GM12878 (cell line): Measurements from ENCODE around the gene KPNA3. TPM values are rescaled to one million over a fixed set of nuclear protein-coding genes. Genes with fewer than 3 reads are reported as not detected.

Experiments used
- ATAC-seq: fragments of 200-7000 bp; cut with Tn5 transposase; 3 replicates; pipeline ENCODE4 v1.9.1; 2020; ENCODE audit warnings: mild to moderate bottlenecking, moderate library complexity
- BruUV-seq: library from RNA; stranded (reverse); fragments of 400-500 nt; replicated peaks from 2 replicates; lab custom pipeline; 2021; lab: Mats Ljungman, UMichigan
- CTCF ChIA-PET: fragments of 300-600 bp; sonication (Branson Sonifier 250); formaldehyde crosslinking; extraction: SDS; loops from one replicate; lab custom pipeline; 2021; ENCODE audit warnings: inconsistent platforms; lab: Yijun Ruan, JAX
- POLR2A ChIA-PET: fragments of 350-600 bp; formaldehyde crosslinking; extraction: SDS; loops from one replicate; lab custom pipeline; 2021; ENCODE audit warnings: inconsistent platforms; lab: Charles Lee
- RAD21 ChIA-PET: fragments of 300-600 bp; sonication (Branson Sonifier 250); formaldehyde crosslinking; loops from one replicate; lab custom pipeline; 2023; ENCODE audit warnings: antibody characterized with exemption; ENCODE audit not compliant: unreplicated experiment; lab: Charles Lee
- SMC1A ChIA-PET: fragments of 300-600 bp; sonication (Branson Sonifier 250); formaldehyde crosslinking; loops from one replicate; lab custom pipeline; 2023; ENCODE audit not compliant: unreplicated experiment, uncharacterized antibody; lab: Charles Lee
- DNase-seq: peaks from one replicate; pipeline ENCODE4 v3.0.0-alpha.2; 2011; ENCODE audit warnings: low read depth, low spot score
- FAIRE-seq: peaks from 3 replicates; lab custom pipeline; 2011; peaks lifted over from hg19 to GRCh38; lab: Jason Lieb, UNC
- H2AFZ ChIP-seq: 2 replicates; pipeline ENCODE4 v1.6.0; 2011; ENCODE audit warnings: low read depth, low read length, control low read depth; ENCODE audit not compliant: control insufficient read depth
- H3K27ac ChIP-seq: 2 replicates; pipeline ENCODE4 v1.5.1; 2011; ENCODE audit warnings: control low read depth; ENCODE audit not compliant: control insufficient read depth, insufficient read depth
- H3K27me3 ChIP-seq, 2 experiments: replicated peaks in 1 of 2; 2 replicates each; pipeline versions ENCODE4 v1.6.0 to v1.6.1; 2011; ENCODE audit warnings: low read length in 1 of 2; ENCODE audit not compliant: control insufficient read depth in 2 of 2, insufficient read depth in 2 of 2
- H3K36me3 ChIP-seq, 2 experiments: 2 replicates each; pipeline ENCODE4 v1.5.1; 2011; ENCODE audit warnings: low read length in 1 of 2; ENCODE audit not compliant: control insufficient read depth in 2 of 2, insufficient read depth in 2 of 2
- H3K4me1 ChIP-seq: 2 replicates; pipeline ENCODE4 v1.6.1; 2011; ENCODE audit warnings: mild to moderate bottlenecking, low read length, moderate library complexity, mixed read lengths; ENCODE audit not compliant: control insufficient read depth, insufficient read depth
- H3K4me2 ChIP-seq: 2 replicates; pipeline ENCODE4 v1.6.0; 2011; ENCODE audit warnings: control low read depth; ENCODE audit not compliant: control insufficient read depth, insufficient read depth
- H3K4me3 ChIP-seq: fragments of 200-600 bp; sonication (generic); 2 replicates; pipeline ENCODE4 v1.5.1; 2016
- H3K79me2 ChIP-seq: 2 replicates; pipeline ENCODE4 v1.6.0; 2011; ENCODE audit warnings: low read length; ENCODE audit not compliant: control insufficient read depth, insufficient read depth
- H3K9ac ChIP-seq: 2 replicates; pipeline ENCODE4 v1.8.0; 2011; ENCODE audit warnings: low read length, control low read depth, mixed read lengths; ENCODE audit not compliant: control insufficient read depth, insufficient read depth
- H3K9me3 ChIP-seq: replicated peaks from 3 replicates; pipeline ENCODE4 v1.5.1; 2011; ENCODE audit warnings: mild to moderate bottlenecking, low read length; ENCODE audit not compliant: control insufficient read depth, insufficient read depth
- H4K20me1 ChIP-seq: 2 replicates; pipeline ENCODE4 v1.6.0; 2011; ENCODE audit not compliant: control insufficient read depth, insufficient read depth
- CHD1 ChIP-seq: IDR thresholded peaks from 2 replicates; pipeline ENCODE4 v1.6.1; 2012; ENCODE audit warnings: low read depth, low read length, improper control_type of control experiment
- CHD2 ChIP-seq: IDR thresholded peaks from 2 replicates; pipeline ENCODE4 v1.6.1; 2011; ENCODE audit warnings: low read depth, low read length, improper control_type of control experiment, borderline replicate concordance
- CHD4 ChIP-seq: fragments of 200-600 bp; sonication (generic); IDR thresholded peaks from 2 replicates; pipeline ENCODE4 v1.6.1; 2016; ENCODE audit warnings: mild to moderate bottlenecking
- EP300 ChIP-seq, 2 experiments: fragments of 150-350 bp in 1 of 2; IDR thresholded peaks; 2 replicates each; pipeline ENCODE4 v1.6.1; 2011 to 2012; ENCODE audit warnings: low read depth in 2 of 2, low read length in 2 of 2, borderline replicate concordance in 1 of 2, improper control_type of control experiment in 1 of 2, inconsistent platforms in 1 of 2; ENCODE audit not compliant: control insufficient read depth in 1 of 2
- ESRRA ChIP-seq: IDR thresholded peaks from 2 replicates; pipeline ENCODE4 v1.6.1; 2012; ENCODE audit warnings: mild to moderate bottlenecking, low read length, improper control_type of control experiment
- EZH2 ChIP-seq: IDR thresholded peaks from 2 replicates; pipeline ENCODE4 v1.6.1; 2012; ENCODE audit warnings: low read depth, mild to moderate bottlenecking, control low read depth, inconsistent platforms, low read length, borderline replicate concordance; ENCODE audit not compliant: control insufficient read depth
- FOXK2 ChIP-seq: fragments of 450-650 bp; IDR thresholded peaks from 2 replicates; pipeline ENCODE4 v1.6.1; 2017; ENCODE audit warnings: mild to moderate bottlenecking, moderate library complexity
- NBN ChIP-seq: fragments of 450-650 bp; IDR thresholded peaks from 2 replicates; pipeline ENCODE4 v1.6.1; 2016
- RELB ChIP-seq: fragments of 450-650 bp; IDR thresholded peaks from 2 replicates; pipeline ENCODE4 v1.6.1; 2017; ENCODE audit warnings: low read depth, mild to moderate bottlenecking, moderate library complexity
- in situ Hi-C: fragments of 300-500 bp; cut with MboI; formaldehyde crosslinking; loops from 9 replicates; pipeline ENCODE4 v1.14.3; 2018; ENCODE audit warnings: mixed read lengths
- intact Hi-C: fragments of 100-400 bp; cut with micrococcal nuclease; formaldehyde crosslinking; loops from one replicate; pipeline ENCODE4 v1.14.2; 2022; ENCODE audit not compliant: unreplicated experiment
- polyA plus RNA-seq, 11 experiments: library from polyadenylated mRNA; depleted of rRNA in 4 of 11; unstranded in 6 of 11; stranded (reverse) in 5 of 11; fragments of >200 nt; fragmentation: Nextera tagmentation in 4 of 11; fragmentation: Illumina TruSeq in 1 of 11; extraction: Ambion mirVana in 4 of 11; extraction: Trizol in 1 of 11; gene quantifications; 1 replicate in 1 of 11; 2 replicates in 10 of 11; pipeline versions ENCODE4 v1.2.1 to v1.2.3, GENCODE V29; 2011 to 2016; ENCODE audit warnings: inconsistent platforms in 2 of 11, missing spikeins in 2 of 11, low read depth in 1 of 11
- total RNA-seq, 4 experiments: library from RNA; depleted of rRNA in 3 of 4; stranded (reverse); fragments of >200 nt in 3 of 4; fragmentation: Illumina TruSeq in 1 of 4; extraction: Trizol in 1 of 4; gene quantifications; 2 replicates each; pipeline versions ENCODE4 v1.2.1 to v1.2.3, GENCODE V29; 2013 to 2021
- TF ChIP-seq, protein P1 (sequence below): fragments of 450-650 bp; IDR thresholded peaks from 2 replicates; pipeline ENCODE4 v1.6.1; 2016; ENCODE audit warnings: mild to moderate bottlenecking

Gene KPNA3
- total and polyA plus RNA-seq, 10 of the 15 experiments (the other 5 are each of a cell fraction or from before 2014, with no cell fraction given), result 23.3 to 50.5 (median 31.1) TPM

DNA sequence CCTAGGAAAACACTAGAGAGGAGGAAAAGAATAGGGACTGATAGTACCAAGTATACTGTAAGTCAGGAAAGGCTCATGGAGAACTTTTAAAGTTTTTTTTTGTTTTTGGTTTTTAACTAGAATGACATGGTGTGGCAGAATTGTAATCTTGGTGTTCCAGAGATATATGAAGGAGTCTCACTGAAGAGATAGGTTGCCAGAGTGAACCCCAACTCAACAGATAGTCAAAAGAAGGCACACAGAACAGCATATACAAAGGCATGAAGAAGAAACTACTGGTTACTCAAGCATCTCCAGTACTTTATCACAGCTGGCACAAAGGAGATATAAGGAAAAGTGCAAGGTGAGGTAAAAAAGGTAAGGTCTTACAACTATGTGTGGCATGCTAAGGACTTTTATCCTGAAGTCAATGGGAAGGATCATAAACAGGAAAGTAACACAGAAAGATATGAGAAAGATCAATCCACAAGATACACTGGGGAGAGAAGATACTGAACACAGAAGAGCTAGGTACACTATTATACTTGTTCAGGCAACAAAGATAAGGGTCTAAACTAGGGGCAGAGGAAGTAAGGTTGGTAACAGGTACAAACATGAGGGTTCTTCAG lies 6.0 kb downstream of the KPNA3 start:
- H4K20me1 ChIP-seq, result no peaks in the 10 kb centered on the region
- H3K79me2 ChIP-seq, result peaks cover 91% of the 10 kb centered on the region
- no TSS peak for BruUV-seq
- H3K4me1 ChIP-seq, result 0 out of 2 replicates have a peak, but pooled peaks cover 3% of the 10 kb centered on the region
- no peaks in the 10 kb centered on the region for H3K9me3 ChIP-seq
- no peak for TF ChIP-seq NBN
- TF ChIP-seq CHD1, result no peak
- TF ChIP-seq CHD4, result no peak
- no peak for TF ChIP-seq EZH2
- no peak for TF ChIP-seq FOXK2
- no peak for TF ChIP-seq EP300 (IDR thresholded peaks at IDR 0.05; ENCODE audit: borderline replicate concordance in 1 of 2, control insufficient read depth in 1 of 2, low read depth in 2 of 2, low read length in 2 of 2)
- TF ChIP-seq CHD2, result no peak
- TF ChIP-seq, protein P1, sequence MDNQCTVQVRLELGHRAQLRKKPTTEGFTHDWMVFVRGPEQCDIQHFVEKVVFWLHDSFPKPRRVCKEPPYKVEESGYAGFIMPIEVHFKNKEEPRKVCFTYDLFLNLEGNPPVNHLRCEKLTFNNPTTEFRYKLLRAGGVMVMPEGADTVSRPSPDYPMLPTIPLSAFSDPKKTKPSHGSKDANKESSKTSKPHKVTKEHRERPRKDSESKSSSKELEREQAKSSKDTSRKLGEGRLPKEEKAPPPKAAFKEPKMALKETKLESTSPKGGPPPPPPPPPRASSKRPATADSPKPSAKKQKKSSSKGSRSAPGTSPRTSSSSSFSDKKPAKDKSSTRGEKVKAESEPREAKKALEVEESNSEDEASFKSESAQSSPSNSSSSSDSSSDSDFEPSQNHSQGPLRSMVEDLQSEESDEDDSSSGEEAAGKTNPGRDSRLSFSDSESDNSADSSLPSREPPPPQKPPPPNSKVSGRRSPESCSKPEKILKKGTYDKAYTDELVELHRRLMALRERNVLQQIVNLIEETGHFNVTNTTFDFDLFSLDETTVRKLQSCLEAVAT, result no peak
- no peak for TF ChIP-seq RELB
- TF ChIP-seq ESRRA, result no peak
- intact Hi-C loops, result loop anchor here (10.0 kb wide), 1 partner anchor 342 kb away; the partner anchor contains the start of genes CAB39L and SETDB2
- in situ Hi-C loops, result no loop called here
- FAIRE-seq, result no peak
- no peak for DNase-seq
- ChIA-PET RAD21 (interaction anchor here (1.2 kb wide), 1 partner anchor 111 kb away, joined by 3 read pairs; no protein-coding TSS in a partner anchor), CTCF (interaction anchor here (0.9 to 1.9 kb wide), 6 partner anchors 9 to 107 kb away, joined by 3 to 5 read pairs (median 4); no protein-coding TSS in a partner anchor), SMC1A (interaction anchor here (0.8 to 1.9 kb wide), 4 partner anchors 14 to 116 kb away, joined by 3 to 6 read pairs (median 4); no protein-coding TSS in a partner anchor), POLR2A (interaction anchor here (0.6 kb wide), 1 partner anchor 467 kb away, joined by 3 read pairs; no protein-coding TSS in a partner anchor)
- H3K4me2 ChIP-seq, result no peak overlapping the region; the same call in 1 of the 2 replicates
- H3K27ac ChIP-seq, result no peak overlapping the region
- no peaks in the 10 kb centered on the region for H3K27me3 ChIP-seq
- 0 out of 4 replicates have a peak, but pooled peaks cover 0 to 2% of the 10 kb centered on the region in 2 experiments for H3K36me3 ChIP-seq
- H2AFZ ChIP-seq, result no peak overlapping the region
- peak; percentile 15; the same call in 2 of the 3 replicates for ATAC-seq
- H3K9ac ChIP-seq, result no peak overlapping the region
- no peak overlapping the region for H3K4me3 ChIP-seq
